Measurements from ENCODE around the gene PDE3B. TPM values are rescaled to one million over a fixed set of nuclear protein-coding genes. Genes with fewer than 3 reads are reported as not detected.
A peak's percentile ranks its signal among the peaks of the same experiment; 100 is the strongest.
"Not testable (repeated sequence)": the region's sequence is repeated elsewhere in the genome, so short reads cannot be mapped to it uniquely, and the experiment has no call there.

Gene PDE3B
- total RNA-seq, 2 donors from 2014 or later = 9.4 to 11.7 TPM

DNA sequence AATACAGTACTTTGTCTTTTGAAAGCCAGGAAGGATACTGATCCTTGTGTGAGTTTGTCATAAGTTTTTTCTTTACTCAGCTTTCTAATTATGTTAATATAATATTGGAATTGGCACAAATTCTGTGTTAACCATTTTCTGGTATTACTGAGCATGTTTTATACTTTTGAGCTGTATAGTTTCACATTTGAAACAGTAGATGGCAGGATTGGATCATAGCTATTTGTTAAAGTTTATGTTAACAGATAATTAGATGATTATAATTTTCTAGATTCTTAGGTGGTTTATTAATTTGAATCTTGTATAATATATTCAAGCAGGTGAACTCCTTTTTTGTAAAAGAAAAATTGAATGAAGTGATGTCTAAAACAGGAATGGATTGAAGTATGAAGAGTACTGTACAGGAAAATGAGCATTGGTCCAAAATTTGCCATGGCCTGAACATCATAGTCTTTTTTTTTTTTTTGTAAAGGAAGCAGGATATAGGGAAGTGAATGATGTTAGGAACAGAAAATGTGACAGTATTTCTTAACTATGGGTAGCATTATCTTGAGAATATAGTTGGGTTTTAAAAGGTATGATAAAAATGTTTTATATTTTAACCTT, 146.4 kb downstream of the PDE3B start:
- no peaks in the 10 kb centered on the region for H3K36me3 ChIP-seq (ENCODE audit: control insufficient read depth, insufficient read depth, low read length)
- H3K9me3 ChIP-seq (ENCODE audit: control insufficient read depth, low read length) = no peaks in the 10 kb centered on the region
- no peak overlapping the region for H3K27ac ChIP-seq (ENCODE audit: low read depth, low read length)
- peaks cover 6% of the 10 kb centered on the region for H3K4me1 ChIP-seq (ENCODE audit: control insufficient read depth, insufficient read depth, low read length)
- H3K4me1 Mint-ChIP-seq = peaks cover 27% of the 10 kb centered on the region
- no peaks in the 10 kb centered on the region for H3K27me3 Mint-ChIP-seq (ENCODE audit: insufficient read depth)
- no peak overlapping the region for H3K27ac Mint-ChIP-seq
- TF ChIP-seq, protein P1, sequence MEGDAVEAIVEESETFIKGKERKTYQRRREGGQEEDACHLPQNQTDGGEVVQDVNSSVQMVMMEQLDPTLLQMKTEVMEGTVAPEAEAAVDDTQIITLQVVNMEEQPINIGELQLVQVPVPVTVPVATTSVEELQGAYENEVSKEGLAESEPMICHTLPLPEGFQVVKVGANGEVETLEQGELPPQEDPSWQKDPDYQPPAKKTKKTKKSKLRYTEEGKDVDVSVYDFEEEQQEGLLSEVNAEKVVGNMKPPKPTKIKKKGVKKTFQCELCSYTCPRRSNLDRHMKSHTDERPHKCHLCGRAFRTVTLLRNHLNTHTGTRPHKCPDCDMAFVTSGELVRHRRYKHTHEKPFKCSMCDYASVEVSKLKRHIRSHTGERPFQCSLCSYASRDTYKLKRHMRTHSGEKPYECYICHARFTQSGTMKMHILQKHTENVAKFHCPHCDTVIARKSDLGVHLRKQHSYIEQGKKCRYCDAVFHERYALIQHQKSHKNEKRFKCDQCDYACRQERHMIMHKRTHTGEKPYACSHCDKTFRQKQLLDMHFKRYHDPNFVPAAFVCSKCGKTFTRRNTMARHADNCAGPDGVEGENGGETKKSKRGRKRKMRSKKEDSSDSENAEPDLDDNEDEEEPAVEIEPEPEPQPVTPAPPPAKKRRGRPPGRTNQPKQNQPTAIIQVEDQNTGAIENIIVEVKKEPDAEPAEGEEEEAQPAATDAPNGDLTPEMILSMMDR (conservative IDR thresholded peaks at IDR 0.05) = peak; percentile 60
- H3K4me3 ChIP-seq (ENCODE audit: low read length) = no peak overlapping the region
- DNase-seq = no peak
- H3K9ac ChIP-seq (ENCODE audit: extremely low read depth, low read length, poor library complexity, severe bottlenecking) = no peak overlapping the region
- no peaks in the 10 kb centered on the region for H3K36me3 Mint-ChIP-seq (ENCODE audit: low read depth)
- H3K27me3 ChIP-seq (ENCODE audit: control insufficient read depth, insufficient read depth, low read length, poor library complexity, severe bottlenecking) = no peaks in the 10 kb centered on the region
- H3K9me3 Mint-ChIP-seq = no peaks in the 10 kb centered on the region
- H3K4me3 Mint-ChIP-seq = no peak overlapping the region

DNA sequence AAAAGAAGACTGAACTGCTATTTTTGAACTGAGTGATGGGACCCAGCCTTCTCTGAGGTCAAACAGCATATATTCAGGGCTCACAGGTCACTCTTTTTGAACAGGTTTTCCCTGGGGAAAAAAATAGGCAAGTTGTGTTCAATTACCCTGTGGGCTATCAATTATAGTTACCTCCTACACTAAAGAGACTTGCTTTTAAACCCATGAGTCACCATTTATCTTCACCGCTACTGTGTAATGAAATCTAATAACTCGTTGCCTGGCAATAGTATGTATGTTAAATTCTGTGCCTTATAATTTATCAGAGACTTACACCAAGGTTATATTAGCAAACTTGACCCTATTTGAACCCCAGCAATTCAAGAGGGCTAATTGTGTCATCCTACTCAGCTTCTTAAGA, 149.9 kb downstream of the PDE3B start:
- DNase-seq = no peak
- no peaks in the 10 kb centered on the region for H3K27me3 ChIP-seq (ENCODE audit: control insufficient read depth, insufficient read depth, low read length, poor library complexity, severe bottlenecking)
- 100% methylated on average over 2 of the region's 2 CpGs; no CpG with 5 or more reads in 1 of the 2 experiments for WGBS, 2 experiments (ENCODE audit: insufficient coverage in 1 of 2, insufficient read length in 1 of 2)
- Mint-ChIP-seq H3K27ac (no peak overlapping the region), H3K9me3 (peaks cover 5% of the 10 kb centered on the region), H3K36me3 (ENCODE audit: low read depth) (peaks cover 4% of the 10 kb centered on the region), H3K27me3 (ENCODE audit: insufficient read depth) (no peaks in the 10 kb centered on the region), H3K4me1 (peaks cover 37% of the 10 kb centered on the region), H3K4me3 (no peak overlapping the region)
- H3K36me3 ChIP-seq (ENCODE audit: control insufficient read depth, insufficient read depth, low read length) = no peaks in the 10 kb centered on the region
- TF ChIP-seq, protein P1 (conservative IDR thresholded peaks at IDR 0.05) = no peak
- H3K9me3 ChIP-seq (ENCODE audit: control insufficient read depth, low read length) = no peaks in the 10 kb centered on the region
- peaks cover 6% of the 10 kb centered on the region for H3K4me1 ChIP-seq (ENCODE audit: control insufficient read depth, insufficient read depth, low read length)
- no peak overlapping the region for H3K4me3 ChIP-seq (ENCODE audit: low read length)
- no peak overlapping the region for H3K27ac ChIP-seq (ENCODE audit: low read depth, low read length)
- H3K9ac ChIP-seq (ENCODE audit: extremely low read depth, low read length, poor library complexity, severe bottlenecking) = no peak overlapping the region

DNA sequence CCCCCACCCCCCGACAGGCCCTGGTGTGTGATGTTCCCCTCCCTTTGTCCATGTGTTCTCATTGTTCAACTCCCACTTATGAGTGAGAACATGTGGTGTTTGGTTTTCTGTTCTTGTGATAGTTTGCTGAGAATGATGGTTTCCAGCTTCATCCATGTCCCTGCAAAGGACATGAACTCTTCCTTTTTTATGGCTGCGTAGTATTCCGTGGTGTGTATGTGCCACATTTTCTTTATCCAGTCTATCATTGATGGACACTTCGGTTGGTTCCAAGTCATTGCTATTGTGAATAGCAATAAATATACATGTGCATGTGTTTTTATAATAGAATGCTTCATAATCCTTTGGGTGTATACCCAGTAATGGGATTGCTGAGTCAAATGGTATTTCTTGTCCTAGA, 152.4 kb downstream of the PDE3B start:
- H3K4me1 ChIP-seq (ENCODE audit: control insufficient read depth, insufficient read depth, low read length); H3K27ac Mint-ChIP-seq; H3K4me3 Mint-ChIP-seq; H3K9me3 ChIP-seq (ENCODE audit: control insufficient read depth, low read length); DNase-seq; H3K9ac ChIP-seq (ENCODE audit: extremely low read depth, low read length, poor library complexity, severe bottlenecking); H3K36me3 ChIP-seq (ENCODE audit: control insufficient read depth, insufficient read depth, low read length); H3K27me3 ChIP-seq (ENCODE audit: control insufficient read depth, insufficient read depth, low read length, poor library complexity, severe bottlenecking); H3K4me3 ChIP-seq (ENCODE audit: low read length); H3K27ac ChIP-seq (ENCODE audit: low read depth, low read length); H3K36me3 Mint-ChIP-seq (ENCODE audit: low read depth); H3K9me3 Mint-ChIP-seq; H3K27me3 Mint-ChIP-seq (ENCODE audit: insufficient read depth): not testable (repeated sequence)
- peaks cover 32% of the 10 kb centered on the region for H3K4me1 Mint-ChIP-seq
- 92 to 99% methylated on average over 3 to 4 of the region's 4 CpGs for WGBS, 2 experiments (ENCODE audit: insufficient coverage in 1 of 2, insufficient read length in 1 of 2)

DNA sequence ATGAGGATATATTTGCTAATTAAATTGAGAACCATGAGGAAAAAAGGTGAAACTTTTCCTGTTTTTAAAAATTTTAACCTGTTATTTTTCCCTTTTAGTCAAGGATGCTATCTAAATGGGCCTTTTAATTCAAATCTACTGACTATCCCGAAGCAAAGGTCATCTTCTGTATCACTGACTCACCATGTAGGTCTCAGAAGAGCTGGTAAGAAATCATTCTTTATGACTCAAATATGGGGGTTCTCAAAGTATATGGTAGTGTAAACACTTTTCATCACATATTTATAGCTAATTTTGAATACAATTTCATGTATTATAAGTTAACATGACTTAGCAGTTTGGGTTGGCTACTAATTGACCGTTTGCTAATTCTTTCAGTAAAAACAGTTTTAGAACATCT, 160.2 kb downstream of the PDE3B start:
- TF ChIP-seq, protein P1 (conservative IDR thresholded peaks at IDR 0.05) = no peak
- Mint-ChIP-seq H3K36me3 (ENCODE audit: low read depth) (peaks cover 15% of the 10 kb centered on the region), H3K9me3 (peaks cover 12% of the 10 kb centered on the region), H3K27ac (no peak overlapping the region), H3K27me3 (ENCODE audit: insufficient read depth) (no peaks in the 10 kb centered on the region), H3K4me1 (peaks cover 3% of the 10 kb centered on the region), H3K4me3 (no peak overlapping the region)
- H3K4me1 ChIP-seq (ENCODE audit: control insufficient read depth, insufficient read depth, low read length) = no peaks in the 10 kb centered on the region
- no peak overlapping the region for H3K9ac ChIP-seq (ENCODE audit: extremely low read depth, low read length, poor library complexity, severe bottlenecking)
- no peaks in the 10 kb centered on the region for H3K9me3 ChIP-seq (ENCODE audit: control insufficient read depth, low read length)
- no peak overlapping the region for H3K4me3 ChIP-seq (ENCODE audit: low read length)
- DNase-seq = no peak
- no peaks in the 10 kb centered on the region for H3K36me3 ChIP-seq (ENCODE audit: control insufficient read depth, insufficient read depth, low read length)
- WGBS, 2 experiments (ENCODE audit: insufficient coverage in 1 of 2, insufficient read length in 1 of 2) = 86% methylated on average over 2 of the region's 2 CpGs; no CpG with 5 or more reads in 1 of the 2 experiments
- H3K27me3 ChIP-seq (ENCODE audit: control insufficient read depth, insufficient read depth, low read length, poor library complexity, severe bottlenecking) = no peaks in the 10 kb centered on the region
- H3K27ac ChIP-seq (ENCODE audit: low read depth, low read length) = no peak overlapping the region
